Adrenal gland (tissue), 5 donors: Measurements from ENCODE around the gene CYB561.

Experiments used
- POLR2A ChIP-seq, 2 donors: fragments of 450-650 bp; IDR thresholded peaks; one replicate each; pipeline ENCODE4 v1.6.1; 2017; ENCODE audit warnings: antibody characterized with exemption in 2 of 2, mild to moderate bottlenecking in 2 of 2, moderate library complexity in 1 of 2
- TF ChIP-seq, protein P1 (sequence below), 6 experiments: fragments of 450-650 bp in 4 of 6; fragments of 200-600 bp in 2 of 6; sonication (generic) in 1 of 6; IDR thresholded peaks; 1 replicate in 5 of 6; 2 replicates in 1 of 6; pipeline versions ENCODE4 v1.5.1 to v1.8.0; 2016 to 2021; ENCODE audit warnings: antibody characterized with exemption in 6 of 6, mild to moderate bottlenecking in 2 of 6, moderate library complexity in 1 of 6
- donor health status: DM: no; HTN: no; CAD: no.

- TF ChIP-seq, protein P1, sequence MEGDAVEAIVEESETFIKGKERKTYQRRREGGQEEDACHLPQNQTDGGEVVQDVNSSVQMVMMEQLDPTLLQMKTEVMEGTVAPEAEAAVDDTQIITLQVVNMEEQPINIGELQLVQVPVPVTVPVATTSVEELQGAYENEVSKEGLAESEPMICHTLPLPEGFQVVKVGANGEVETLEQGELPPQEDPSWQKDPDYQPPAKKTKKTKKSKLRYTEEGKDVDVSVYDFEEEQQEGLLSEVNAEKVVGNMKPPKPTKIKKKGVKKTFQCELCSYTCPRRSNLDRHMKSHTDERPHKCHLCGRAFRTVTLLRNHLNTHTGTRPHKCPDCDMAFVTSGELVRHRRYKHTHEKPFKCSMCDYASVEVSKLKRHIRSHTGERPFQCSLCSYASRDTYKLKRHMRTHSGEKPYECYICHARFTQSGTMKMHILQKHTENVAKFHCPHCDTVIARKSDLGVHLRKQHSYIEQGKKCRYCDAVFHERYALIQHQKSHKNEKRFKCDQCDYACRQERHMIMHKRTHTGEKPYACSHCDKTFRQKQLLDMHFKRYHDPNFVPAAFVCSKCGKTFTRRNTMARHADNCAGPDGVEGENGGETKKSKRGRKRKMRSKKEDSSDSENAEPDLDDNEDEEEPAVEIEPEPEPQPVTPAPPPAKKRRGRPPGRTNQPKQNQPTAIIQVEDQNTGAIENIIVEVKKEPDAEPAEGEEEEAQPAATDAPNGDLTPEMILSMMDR (IDR thresholded peaks at IDR 0.05): no peak
- TF ChIP-seq POLR2A (IDR thresholded peaks at IDR 0.05): no peak
Observed at GRCh38 chr17:63479495-63480184, 33.5 kb upstream of the CYB561 start.
